RWPE2 (cell line): ENCODE data around the gene GFOD1.

Experiments used
- ATAC-seq: fragments of 200-7000 bp; cut with Tn5 transposase; 3 replicates; pipeline ENCODE4 v1.9.1; 2021; ENCODE audit warnings: low read depth
- DNase-seq: peaks from one replicate; pipeline ENCODE4 v3.0.0-alpha.2; 2020; ENCODE audit warnings: low spot score
- H3K27ac ChIP-seq: fragments of 450-650 bp; 2 replicates; pipeline ENCODE4 v1.5.1; 2017; ENCODE audit warnings: mild to moderate bottlenecking; ENCODE audit not compliant: poor library complexity, severe bottlenecking
- H3K27me3 ChIP-seq: fragments of 250-450 bp; sonication (Bioruptor Pico); 2 replicates; pipeline ENCODE4 v1.5.1; 2021; ENCODE audit warnings: mild to moderate bottlenecking, moderate library complexity; ENCODE audit not compliant: insufficient read depth, poor library complexity, severe bottlenecking
- H3K36me3 ChIP-seq: fragments of 250-450 bp; sonication (Bioruptor Pico); 2 replicates; pipeline ENCODE4 v1.5.1; 2020; ENCODE audit warnings: low read depth, mild to moderate bottlenecking, moderate library complexity
- H3K4me1 ChIP-seq: fragments of 250-450 bp; sonication (Bioruptor Pico); 2 replicates; pipeline ENCODE4 v1.5.1; 2021; ENCODE audit warnings: mild to moderate bottlenecking, moderate library complexity; ENCODE audit not compliant: insufficient read depth, poor library complexity, severe bottlenecking
- H3K4me3 ChIP-seq: fragments of 250-450 bp; sonication (Bioruptor Pico); 2 replicates; pipeline ENCODE4 v1.5.1; 2021; ENCODE audit warnings: mild to moderate bottlenecking, moderate library complexity; ENCODE audit not compliant: severe bottlenecking
- H3K9me3 ChIP-seq: fragments of 250-450 bp; sonication (Bioruptor Pico); 2 replicates; pipeline ENCODE4 v1.5.1; 2021; ENCODE audit warnings: mild to moderate bottlenecking, moderate library complexity; ENCODE audit not compliant: severe bottlenecking
- CTCF ChIP-seq: fragments of 450-650 bp; IDR thresholded peaks from one replicate; pipeline ENCODE4 v1.5.1; 2017; ENCODE audit warnings: mild to moderate bottlenecking, moderate library complexity; ENCODE audit not compliant: poor library complexity, severe bottlenecking

The GFOD1 gene

GRCh38 chr6:13377054-13377758, 110.2 kb downstream of the GFOD1 start:
- no peak overlapping the region for H3K4me3 ChIP-seq
- no peak for DNase-seq

GRCh38 chr6:13375360-13375878, 112.0 kb downstream of the GFOD1 start:
- Histone ChIP-seq H3K9me3 (no peaks in the 10 kb centered on the region), H3K36me3 (no peaks in the 10 kb centered on the region), H3K27ac (no peak overlapping the region), H3K4me1 (peaks cover 6% of the 10 kb centered on the region), H3K27me3 (no peaks in the 10 kb centered on the region), H3K4me3 (no peak overlapping the region)
- ATAC-seq (no peak; the same call in 2 of the 3 replicates), DNase-seq (no peak)
- TF ChIP-seq CTCF, result no peak

More at GRCh38 chr6:13377054-13377758, 110.2 kb downstream of the GFOD1 start:
- H3K36me3 ChIP-seq, result no peaks in the 10 kb centered on the region
- H3K4me1 ChIP-seq, result peaks cover 6% of the 10 kb centered on the region
- no peak for ATAC-seq
- TF ChIP-seq CTCF, result no peak
- no peaks in the 10 kb centered on the region for H3K27me3 ChIP-seq
- no peaks in the 10 kb centered on the region for H3K9me3 ChIP-seq
- no peak overlapping the region for H3K27ac ChIP-seq

- no peaks in the 10 kb centered on the region for H3K27me3 ChIP-seq
- no peak for TF ChIP-seq CTCF
- H3K27ac ChIP-seq, result no peak overlapping the region
- DNase-seq (no peak), ATAC-seq (no peak)
- H3K4me1 ChIP-seq, result peaks cover 8% of the 10 kb centered on the region
- no peak overlapping the region for H3K4me3 ChIP-seq
- H3K9me3 ChIP-seq, result no peaks in the 10 kb centered on the region
- no peaks in the 10 kb centered on the region for H3K36me3 ChIP-seq
These were observed 113.5 kb downstream of the GFOD1 start for GRCh38 chr6:13373919-13374318.

- Histone ChIP-seq H3K4me1 (peaks cover 13% of the 10 kb centered on the region), H3K36me3 (no peaks in the 10 kb centered on the region), H3K9me3 (no peaks in the 10 kb centered on the region), H3K27me3 (no peaks in the 10 kb centered on the region), H3K4me3 (no peak overlapping the region), H3K27ac (no peak overlapping the region)
- no peak for TF ChIP-seq CTCF
- DNase-seq (no peak), ATAC-seq (no peak)
These were observed 113.9 kb downstream of the GFOD1 start for GRCh38 chr6:13373488-13373886.
